ENCODE results near the gene HHAT.

Gene HHAT

GRCh38 chr1:210603123-210603522 is 274.4 kb downstream of the HHAT start:
- DNase-seq (ENCODE audit: low spot score) = no peak

- no peak for DNase-seq (ENCODE audit: low spot score)
These were observed 276.4 kb downstream of the HHAT start for GRCh38 chr1:210605099-210605498.

- DNase-seq (ENCODE audit: low spot score) = no peak
These were observed 278.7 kb downstream of the HHAT start for GRCh38 chr1:210607361-210607760.

GRCh38 chr1:210608767-210609166 is 280.1 kb downstream of the HHAT start:
- DNase-seq (ENCODE audit: low spot score) = no peak

- DNase-seq (ENCODE audit: low spot score) = no peak
These were observed 287.7 kb downstream of the HHAT start for GRCh38 chr1:210616356-210616755.

GRCh38 chr1:210617293-210617692 is 288.6 kb downstream of the HHAT start:
- no peak for DNase-seq (ENCODE audit: low spot score)

GRCh38 chr1:210618369-210618768 is 289.7 kb downstream of the HHAT start:
- DNase-seq (ENCODE audit: low spot score) = no peak

GRCh38 chr1:210620867-210621488 is 292.3 kb downstream of the HHAT start:
- no peak for DNase-seq (ENCODE audit: low spot score)

- no peak for DNase-seq (ENCODE audit: low spot score)
These were observed 293.0 kb downstream of the HHAT start for GRCh38 chr1:210621712-210622111.

- no peak for DNase-seq (ENCODE audit: low spot score)
These were observed 296.0 kb downstream of the HHAT start for GRCh38 chr1:210624722-210625121.

- DNase-seq (ENCODE audit: low spot score) = no peak
These were observed 297.0 kb downstream of the HHAT start for GRCh38 chr1:210625715-210626114.

GRCh38 chr1:210626341-210626740 is 297.6 kb downstream of the HHAT start:
- no peak for DNase-seq (ENCODE audit: low spot score)

- no peak for DNase-seq (ENCODE audit: low spot score)
These were observed 299.1 kb downstream of the HHAT start for GRCh38 chr1:210627755-210628154.

- no peak for DNase-seq (ENCODE audit: low spot score)
These were observed 300.6 kb downstream of the HHAT start for GRCh38 chr1:210629276-210629675.

GRCh38 chr1:210631399-210631798 is 302.7 kb downstream of the HHAT start:
- DNase-seq (ENCODE audit: low spot score) = no peak

GRCh38 chr1:210633140-210633539 is 304.4 kb downstream of the HHAT start:
- no peak for DNase-seq (ENCODE audit: low spot score)

- no peak for DNase-seq (ENCODE audit: low spot score)
These were observed 304.9 kb downstream of the HHAT start for GRCh38 chr1:210633636-210634035.

- no peak for DNase-seq (ENCODE audit: low spot score)
These were observed 306.4 kb downstream of the HHAT start for GRCh38 chr1:210635108-210635507.

- DNase-seq (ENCODE audit: low spot score) = no peak
These were observed 312.9 kb downstream of the HHAT start for GRCh38 chr1:210641582-210641981.

- no peak for DNase-seq (ENCODE audit: low spot score)
These were observed 317.0 kb downstream of the HHAT start for GRCh38 chr1:210645582-210646257.

GRCh38 chr1:210646258-210646616 is 317.5 kb downstream of the HHAT start:
- DNase-seq (ENCODE audit: low spot score) = no peak

GRCh38 chr1:210647406-210648333 is 319.0 kb downstream of the HHAT start:
- DNase-seq (ENCODE audit: low spot score) = no peak

Data from hematopoietic multipotent progenitor cell treated with erythropoietin and hydrocortisone succinate and interleukin-3 and kit ligand, for 17 days (in vitro differentiated cells).